HCT116 (cell line): ENCODE measurements around the gene ZFP92. TPM values are rescaled to one million over a fixed set of nuclear protein-coding genes. Genes with fewer than 3 reads are reported as not detected.

Source experiments
- ATAC-seq: fragments of 200-7000 bp; cut with Tn5 transposase; 2 replicates; pipeline ENCODE4 v1.9.1; 2020; ENCODE audit warnings: mild to moderate bottlenecking, moderate library complexity
- BruUV-seq: library from RNA; stranded (reverse); fragments of 400-500 nt; replicated peaks from 2 replicates; lab custom pipeline; 2021; lab: Mats Ljungman, UMichigan
- CTCF ChIA-PET: fragments of 300-600 bp; sonication (Branson Sonifier 250); formaldehyde crosslinking; loops from one replicate; lab custom pipeline; 2021; ENCODE audit warnings: antibody characterized with exemption; lab: Charles Lee
- POLR2A ChIA-PET: fragments of 300-600, 350-600 bp; sonication (Branson Sonifier 250); formaldehyde crosslinking; loops from one replicate; lab custom pipeline; 2021; ENCODE audit warnings: antibody characterized with exemption; lab: Charles Lee
- RAD21 ChIA-PET, 2 experiments: fragments of 300-600 bp; sonication (Branson Sonifier 250); formaldehyde crosslinking; loops; one replicate each; lab custom pipeline; 2023; ENCODE audit warnings: low total read pairs in 2 of 2; ENCODE audit not compliant: uncharacterized antibody in 2 of 2, unreplicated experiment in 2 of 2, low non-redundant PET in 1 of 2; lab: Charles Lee
- DNase-seq: peaks from one replicate; pipeline ENCODE4 v3.0.0-alpha.2; 2010; ENCODE audit warnings: low read depth, low spot score
- H2AFZ ChIP-seq: fragments of 200-600 bp; shearing (Covaris generic), sonication (generic); 2 replicates; pipeline ENCODE4 v1.6.1; 2017; ENCODE audit warnings: low read depth, mixed run types, mixed read lengths, antibody characterized with exemption, low read length; ENCODE audit not compliant: poor library complexity, severe bottlenecking
- H3K27ac ChIP-seq: 2 replicates; pipeline ENCODE4 v1.5.1; 2012; ENCODE audit warnings: low read depth, low read length
- H3K27me3 ChIP-seq: fragments of 200-600 bp; sonication (generic); 2 replicates; pipeline ENCODE4 v1.6.1; 2016; ENCODE audit warnings: mixed run types, low read length, mixed read lengths; ENCODE audit not compliant: insufficient read depth
- H3K36me3 ChIP-seq, 2 experiments: fragments of 200-500 bp in 1 of 2; fragments of 200-600 bp in 1 of 2; sonication (Bioruptor generic) in 1 of 2; sonication (generic) in 1 of 2; 2 replicates each; pipeline versions ENCODE4 v1.5.1 to v1.6.1; 2014 to 2016; ENCODE audit warnings: low read length in 2 of 2, inconsistent platforms in 1 of 2, mixed read lengths in 1 of 2, mixed run types in 1 of 2; ENCODE audit not compliant: insufficient read depth in 2 of 2, control insufficient read depth in 1 of 2
- H3K4me1 ChIP-seq, 2 experiments: fragments of 200-600 bp in 1 of 2; sonication (generic) in 1 of 2; 2 replicates each; pipeline versions ENCODE4 v1.5.1 to v1.6.1; 2012 to 2017; ENCODE audit warnings: low read length in 2 of 2, inconsistent platforms in 1 of 2, mild to moderate bottlenecking in 1 of 2, mixed read lengths in 1 of 2, mixed run types in 1 of 2, moderate library complexity in 1 of 2; ENCODE audit not compliant: insufficient read depth in 2 of 2, control insufficient read depth in 1 of 2
- H3K4me2 ChIP-seq: fragments of 200-600 bp; sonication (generic); 2 replicates; pipeline ENCODE4 v1.6.1; 2017; ENCODE audit warnings: mixed run types, low read length, mixed read lengths
- H3K4me3 ChIP-seq, 2 experiments: fragments of 200-600 bp in 1 of 2; sonication (generic) in 1 of 2; replicated peaks in 1 of 2; 2 replicates each; pipeline ENCODE4 v1.5.1; 2011 to 2016; ENCODE audit warnings: low read length in 2 of 2, control low read depth in 1 of 2, low read depth in 1 of 2, mild to moderate bottlenecking in 1 of 2, mixed read lengths in 1 of 2, mixed run types in 1 of 2
- H3K79me2 ChIP-seq: fragments of 200-600 bp; sonication (generic); 2 replicates; pipeline ENCODE4 v1.6.1; 2017; ENCODE audit warnings: mild to moderate bottlenecking, mixed run types, low read length, moderate library complexity, mixed read lengths; ENCODE audit not compliant: insufficient read depth
- H3K9ac ChIP-seq: fragments of 200-600 bp; sonication (generic); 2 replicates; pipeline ENCODE4 v1.6.1; 2016; ENCODE audit warnings: low read length, mixed read lengths
- H3K9me2 ChIP-seq: fragments of 200-600 bp; sonication (generic), shearing (Covaris generic); 2 replicates; pipeline ENCODE4 v1.6.1; 2017; ENCODE audit warnings: mixed run types, mild to moderate bottlenecking, moderate library complexity; ENCODE audit not compliant: insufficient read depth
- H3K9me3 ChIP-seq, 2 experiments: fragments of 200-500 bp in 1 of 2; fragments of 200-600 bp in 1 of 2; sonication (Bioruptor generic) in 1 of 2; sonication (generic) in 1 of 2; 2 replicates each; pipeline ENCODE4 v1.6.1; 2014 to 2017; ENCODE audit warnings: low read length in 2 of 2, mixed read lengths in 2 of 2, inconsistent platforms in 1 of 2, low read depth in 1 of 2, mild to moderate bottlenecking in 1 of 2, mixed run types in 1 of 2, moderate library complexity in 1 of 2; ENCODE audit not compliant: control insufficient read depth in 1 of 2, insufficient read depth in 1 of 2
- H4K20me1 ChIP-seq: fragments of 200-600 bp; sonication (generic), shearing (Covaris generic); 2 replicates; pipeline ENCODE4 v1.6.1; 2017; ENCODE audit warnings: mixed run types, mild to moderate bottlenecking, moderate library complexity; ENCODE audit not compliant: insufficient read depth
- CBX3 ChIP-seq: IDR thresholded peaks from 2 replicates; pipeline ENCODE4 v1.6.1; 2012; ENCODE audit warnings: low read depth
- CTCF ChIP-seq, 3 experiments: fragments of 200-600 bp in 1 of 3; sonication (generic) in 1 of 3; IDR thresholded peaks in 2 of 3; conservative IDR thresholded peaks in 1 of 3; 2 replicates each; pipeline ENCODE4 v1.5.1; 2012 to 2017; ENCODE audit warnings: low read depth in 2 of 3, low read length in 2 of 3, antibody characterized with exemption in 1 of 3, borderline replicate concordance in 1 of 3, control low read depth in 1 of 3, mild to moderate bottlenecking in 1 of 3, mixed read lengths in 1 of 3, mixed run types in 1 of 3, moderate library complexity in 1 of 3; ENCODE audit not compliant: insufficient read depth in 1 of 3
- EGR1 ChIP-seq: IDR thresholded peaks from 2 replicates; pipeline ENCODE4 v1.6.1; 2012; ENCODE audit warnings: low read depth
- ELF1 ChIP-seq: IDR thresholded peaks from 2 replicates; pipeline ENCODE4 v1.6.1; 2012; ENCODE audit warnings: low read depth, borderline replicate concordance
- JUND ChIP-seq: IDR thresholded peaks from 2 replicates; pipeline ENCODE4 v1.6.1; 2012
- TCF7L2 ChIP-seq: IDR thresholded peaks from 2 replicates; pipeline ENCODE4 v1.7.0; 2011; ENCODE audit warnings: borderline replicate concordance, inconsistent platforms; ENCODE audit not compliant: insufficient read depth, insufficient read length; ENCODE audit errors: extremely low read depth
- ZNF274 ChIP-seq: fragments of 200-500 bp; sonication (Bioruptor generic); IDR thresholded peaks from 2 replicates; pipeline ENCODE4 v1.6.1; 2014; ENCODE audit warnings: mild to moderate bottlenecking, low read depth, low read length, inconsistent platforms
- intact Hi-C: fragments of 100-400 bp; cut with micrococcal nuclease; formaldehyde crosslinking; loops from 2 replicates; pipeline ENCODE4 v1.10.0; 2022
- total RNA-seq: library from RNA; stranded (reverse); gene quantifications from one replicate; pipeline ENCODE4 v1.2.1, GENCODE V29; 2021; ENCODE audit not compliant: unreplicated experiment

The ZFP92 gene
- total RNA-seq, 1 experiment from 2014 or later, result not detected

GRCh38 chrX:153434801-153435200 is 23.5 kb downstream of the ZFP92 start:
- ATAC-seq, result no peak
- Histone ChIP-seq H4K20me1 (no peaks in the 10 kb centered on the region), H3K27me3 (no peaks in the 10 kb centered on the region), H3K4me2 (no peak overlapping the region), H3K4me1 (no peaks in the 10 kb centered on the region), H2AFZ (no peak overlapping the region), H3K9ac (no peak overlapping the region), H3K36me3 (no peaks in the 10 kb centered on the region), H3K9me2 (no peaks in the 10 kb centered on the region), H3K79me2 (no peaks in the 10 kb centered on the region), H3K27ac (no peak overlapping the region), H3K9me3 (no peaks in the 10 kb centered on the region), H3K4me3 (no peak overlapping the region)
- TF ChIP-seq TCF7L2 (no peak), CBX3 (no peak), CTCF (IDR thresholded peaks at IDR 0.05 in 2 of 3, conservative IDR thresholded peaks at IDR 0.05 in 1 of 3; ENCODE audit: borderline replicate concordance in 1 of 3, insufficient read depth in 1 of 3, low read depth in 2 of 3, low read length in 2 of 3) (no peak), JUND (no peak)
- intact Hi-C loops, result no loop called here
- DNase-seq, result no peak
- POLR2A ChIA-PET, result no interaction called here
- BruUV-seq, result no TSS peak
- CTCF ChIA-PET, result no interaction called here
- RAD21 ChIA-PET, result no interaction called here

GRCh38 chrX:153435845-153436244 is 24.6 kb downstream of the ZFP92 start:
- no peaks in the 10 kb centered on the region for H4K20me1 ChIP-seq
- no peaks in the 10 kb centered on the region for H3K4me1 ChIP-seq
- ATAC-seq, result no peak
- no TSS peak for BruUV-seq
- no peak overlapping the region for H3K4me2 ChIP-seq
- no peak overlapping the region for H3K27ac ChIP-seq
- POLR2A ChIA-PET, result no interaction called here
- intact Hi-C loops, result no loop called here
- no peak for TF ChIP-seq EGR1
- TF ChIP-seq ELF1, result no peak
- TF ChIP-seq TCF7L2, result no peak
- no peak for TF ChIP-seq CBX3
- no peak for TF ChIP-seq ZNF274
- TF ChIP-seq, all 23 proteins: peak for 0
- no peaks in the 10 kb centered on the region for H3K79me2 ChIP-seq
- no peaks in the 10 kb centered on the region for H3K27me3 ChIP-seq
- no peak overlapping the region for H2AFZ ChIP-seq
- no peaks in the 10 kb centered on the region for H3K9me3 ChIP-seq
- ChIA-PET CTCF (no interaction called here), RAD21 (no interaction called here)
- no peak for DNase-seq
- no peaks in the 10 kb centered on the region for H3K36me3 ChIP-seq
- no peaks in the 10 kb centered on the region for H3K9me2 ChIP-seq
- no peak overlapping the region for H3K4me3 ChIP-seq
- no peak overlapping the region for H3K9ac ChIP-seq
